ENCODE data around the gene ARMS2.

The ARMS2 gene

GRCh38 chr10:122454071-122454470 is 382 bp upstream of the ARMS2 start:
- DNase-seq, result no peak

- DNase-seq, result no peak
Measured at GRCh38 chr10:122455376-122456079, 1.1 kb downstream of the ARMS2 start.

- no peak for DNase-seq
Measured at GRCh38 chr10:122457934-122458333, 3.5 kb downstream of the ARMS2 start.

GRCh38 chr10:122458693-122459092 is 4.2 kb downstream of the ARMS2 start:
- no peak for DNase-seq

GRCh38 chr10:122459561-122460273 is 5.3 kb downstream of the ARMS2 start:
- no peak for DNase-seq

GRCh38 chr10:122460891-122461293 is 6.4 kb downstream of the ARMS2 start:
- DNase-seq, result no peak

- no peak for DNase-seq
Measured at GRCh38 chr10:122461367-122461728, 6.9 kb downstream of the ARMS2 start, which contains the start of gene HTRA1. HTRA1 (plus strand) TSS chr10:122461553; CDS start chr10:122461653, 100 bp downstream.

GRCh38 chr10:122461729-122462532 is 7.5 kb downstream of the ARMS2 start:
- no peak for DNase-seq

GRCh38 chr10:122462533-122463465 is 8.3 kb downstream of the ARMS2 start:
- no peak for DNase-seq

GRCh38 chr10:122463466-122464249 is 9.2 kb downstream of the ARMS2 start:
- DNase-seq, result no peak

GRCh38 chr10:122464250-122464510 is 9.7 kb downstream of the ARMS2 start:
- DNase-seq, result no peak

GRCh38 chr10:122464586-122464985 is 10.1 kb downstream of the ARMS2 start:
- DNase-seq, result no peak

GRCh38 chr10:122465401-122466040 is 11.1 kb downstream of the ARMS2 start:
- no peak for DNase-seq

- DNase-seq, result no peak
Measured at GRCh38 chr10:122466951-122467381, 12.5 kb downstream of the ARMS2 start.

GRCh38 chr10:122467701-122468100 is 13.2 kb downstream of the ARMS2 start:
- no peak for DNase-seq

- no peak for DNase-seq
Measured at GRCh38 chr10:122468307-122468925, 14.0 kb downstream of the ARMS2 start.

GRCh38 chr10:122468926-122469781 is 14.7 kb downstream of the ARMS2 start:
- DNase-seq, result no peak

GRCh38 chr10:122469848-122470247 is 15.4 kb downstream of the ARMS2 start:
- no peak for DNase-seq

GRCh38 chr10:122471531-122472177 is 17.2 kb downstream of the ARMS2 start:
- no peak for DNase-seq

All from activated gamma-delta T cell (primary cell).